ENCODE measurements around the gene FLT1.

The FLT1 gene

DNA sequence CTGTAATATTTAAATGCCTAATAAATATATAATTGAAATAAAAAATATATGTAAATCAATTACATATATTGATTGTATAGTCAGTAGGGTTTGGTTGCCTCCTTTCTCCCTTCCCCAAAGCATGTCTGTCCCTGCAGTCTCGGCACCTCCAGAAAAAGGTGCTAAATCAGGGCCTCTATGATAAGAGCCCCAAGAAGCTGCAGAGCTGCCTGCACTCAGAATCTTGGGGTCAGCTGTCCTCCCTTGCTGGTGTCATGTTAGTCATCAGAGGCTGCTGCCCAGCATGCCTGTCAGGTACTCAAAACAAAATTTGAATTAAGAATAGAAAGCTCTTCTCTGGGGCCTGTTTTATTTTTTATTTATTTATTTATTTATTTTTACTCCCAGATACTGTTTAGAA lies 9.8 kb downstream of the FLT1 start:
- DNase-seq: no peak

DNA sequence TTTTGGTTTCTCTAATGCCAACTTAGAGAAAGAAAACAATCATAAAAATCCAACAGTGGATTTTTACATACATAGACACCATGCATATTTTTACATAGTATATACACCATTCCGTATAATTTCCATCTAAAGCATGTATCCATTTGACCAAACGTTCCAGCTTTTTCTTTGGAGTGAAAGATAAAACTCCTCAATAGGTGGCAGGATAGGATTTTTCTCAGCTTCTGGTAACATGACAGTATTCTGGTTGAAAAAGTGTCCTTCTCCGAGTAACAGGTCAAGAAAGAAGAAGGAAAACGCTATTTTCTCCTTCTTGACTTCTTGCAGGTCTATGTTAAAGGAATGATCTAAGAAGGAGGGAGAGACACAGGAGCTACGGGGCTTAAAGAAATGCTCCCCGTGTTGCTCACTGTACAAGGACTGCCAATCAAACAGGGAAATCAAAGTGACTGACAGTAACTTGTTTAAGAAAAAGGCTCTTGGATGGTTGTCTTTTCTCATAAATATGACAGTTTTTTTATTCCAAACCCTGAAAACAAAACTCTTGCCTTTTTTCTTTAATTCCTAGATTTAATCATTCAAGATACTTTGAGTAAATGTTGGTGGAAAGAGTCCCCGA lies 11.5 kb downstream of the FLT1 start:
- DNase-seq: no peak

DNA sequence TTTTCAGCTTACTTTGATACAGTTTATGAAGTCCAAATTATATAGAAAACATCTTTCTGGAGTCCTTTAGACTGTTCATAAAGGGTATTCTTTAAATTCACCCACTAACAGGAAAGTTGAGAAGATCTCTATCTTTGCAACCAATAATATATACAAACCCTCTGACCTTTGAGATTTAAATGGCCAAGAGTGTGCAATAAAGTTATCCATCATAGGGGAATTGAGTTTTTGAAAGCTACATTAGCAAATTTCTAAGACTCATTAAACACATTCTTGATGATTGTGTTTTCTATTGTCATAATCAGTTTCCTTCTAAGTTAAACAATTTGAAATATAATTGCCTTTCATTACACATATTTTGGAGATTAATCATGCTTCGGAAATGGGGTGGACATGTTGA lies 15.9 kb downstream of the FLT1 start:
- no peak for DNase-seq

DNA sequence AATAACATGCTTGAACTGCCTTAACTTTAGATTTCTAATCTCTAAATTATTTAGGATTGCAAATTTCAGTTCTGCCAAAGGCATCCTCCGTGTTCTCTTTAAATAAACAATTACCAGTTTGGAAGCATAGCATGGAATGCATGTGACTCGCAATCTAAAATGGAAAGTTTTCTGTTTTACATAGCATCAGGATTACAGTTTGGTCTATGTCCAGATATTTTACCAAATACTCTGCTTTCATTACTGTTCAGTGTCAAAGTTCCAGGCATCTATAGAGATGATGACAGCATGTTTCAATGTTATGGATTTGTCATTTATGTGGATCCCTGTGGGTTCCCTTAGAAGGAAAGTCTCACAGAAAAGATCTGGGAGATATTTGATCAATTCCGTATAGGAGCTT lies 16.8 kb downstream of the FLT1 start:
- no peak for DNase-seq

DNA sequence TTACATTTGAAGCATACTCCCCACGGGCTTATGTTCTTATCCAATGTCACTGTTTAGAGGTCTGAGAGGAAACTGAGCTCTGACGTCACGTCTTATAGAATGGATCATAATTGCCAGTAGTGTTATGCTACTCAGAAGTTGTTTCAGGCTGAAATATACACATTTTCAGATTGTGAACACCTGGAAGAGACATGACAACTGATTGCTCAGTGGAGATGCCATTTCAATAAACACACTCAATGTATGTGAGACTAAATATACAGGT lies 17.3 kb downstream of the FLT1 start:
- no peak for DNase-seq

DNA sequence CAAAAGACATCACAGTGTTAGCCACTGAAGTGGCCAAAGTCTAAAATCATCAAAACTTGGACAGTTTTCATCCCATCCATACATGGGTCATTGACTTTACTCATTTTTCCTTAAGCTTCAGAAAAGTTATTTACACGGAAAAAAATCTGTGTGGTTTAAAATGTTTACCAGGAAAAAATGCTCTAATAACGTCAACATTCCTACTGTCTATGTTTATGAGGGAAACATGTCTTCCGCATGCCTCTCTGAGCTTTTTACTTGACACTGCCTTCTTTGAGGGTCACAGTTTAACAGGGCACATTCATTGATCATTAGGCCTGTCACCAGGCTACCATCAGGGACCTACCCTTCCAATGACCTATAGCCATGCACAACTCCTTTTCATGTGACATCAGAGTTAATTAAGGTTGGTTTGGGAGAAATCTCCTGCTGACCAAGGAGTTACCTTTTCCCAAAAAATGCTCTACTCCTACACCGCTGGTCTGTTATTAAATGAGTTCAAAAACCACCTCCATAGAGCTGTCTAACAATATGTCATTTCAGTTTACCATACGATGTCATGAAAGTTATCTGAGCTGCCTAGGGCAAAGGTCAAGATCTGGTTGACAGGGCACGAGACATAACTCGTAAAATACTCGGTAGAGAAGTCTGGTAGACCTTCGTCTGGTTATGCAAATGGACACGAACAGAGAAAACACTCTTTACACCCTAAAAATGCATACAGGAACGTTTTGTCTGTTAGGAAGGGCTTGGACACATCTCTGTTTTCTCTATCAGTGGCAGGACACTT lies 17.8 kb downstream of the FLT1 start:
- DNase-seq: no peak

DNA sequence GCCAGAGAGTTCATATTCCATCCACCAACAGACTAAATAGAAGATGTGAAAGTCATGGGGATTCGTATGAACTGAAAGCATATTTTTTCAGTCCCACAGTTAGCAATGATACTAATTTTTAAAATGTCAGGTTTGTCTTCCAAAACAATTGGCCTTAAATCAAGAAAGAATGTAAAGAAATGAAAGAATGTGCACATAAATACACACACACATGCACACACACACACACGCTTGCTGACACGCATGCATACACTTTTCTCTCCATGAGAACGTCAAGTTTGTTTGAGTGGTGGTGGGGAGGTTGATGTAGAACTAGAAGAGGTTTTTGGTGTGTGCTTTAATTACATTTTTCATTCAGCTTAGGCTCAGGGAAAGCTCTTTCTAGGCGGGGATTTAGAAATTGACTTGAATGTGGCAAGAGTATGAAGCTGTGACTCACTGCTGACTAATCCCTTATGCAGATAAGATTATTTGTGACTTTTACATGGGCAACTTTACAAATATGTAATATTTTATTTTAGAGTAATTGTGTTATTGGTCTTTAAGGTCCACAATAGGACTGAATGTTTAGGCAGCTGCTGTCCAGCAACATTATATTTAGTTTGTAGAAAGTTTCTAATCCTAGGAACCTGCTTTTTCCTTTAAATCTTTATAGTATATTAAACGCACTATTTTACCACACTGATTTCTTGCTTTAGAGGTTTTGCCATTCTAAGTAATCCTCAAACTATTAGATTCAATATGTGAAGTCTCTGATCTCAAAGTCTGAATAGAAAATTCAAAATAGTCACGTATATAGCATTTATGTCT lies 18.8 kb downstream of the FLT1 start:
- no peak for DNase-seq

DNA sequence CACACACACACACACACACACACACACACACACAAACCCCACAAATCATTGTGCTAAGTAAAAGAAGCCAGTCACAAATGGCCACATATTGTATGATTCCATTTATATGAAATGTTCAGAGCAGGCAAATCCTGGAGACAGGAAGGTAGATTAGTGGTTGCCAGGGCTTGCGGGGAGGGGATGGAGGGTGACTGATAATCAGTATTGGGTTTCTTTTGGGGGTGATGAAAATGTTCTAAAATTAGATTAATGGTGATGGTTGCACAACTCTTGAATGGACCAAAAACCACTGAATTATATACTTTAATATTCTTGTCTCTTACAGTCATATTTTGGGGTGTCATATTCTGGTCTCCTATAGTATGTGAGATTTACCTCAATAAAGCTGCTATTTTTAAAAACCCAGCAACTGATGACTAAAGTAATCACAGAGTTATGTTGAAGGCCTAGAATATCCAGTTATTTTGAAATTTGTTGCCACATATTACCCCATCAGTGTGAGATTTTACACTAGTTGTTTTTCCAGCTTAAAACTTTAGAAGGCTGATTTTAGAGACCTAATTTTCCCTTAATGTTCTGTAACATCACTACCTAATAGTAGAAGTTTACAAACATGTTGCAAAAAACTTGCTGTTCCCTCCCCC lies 20.3 kb downstream of the FLT1 start:
- no peak for DNase-seq

DNA sequence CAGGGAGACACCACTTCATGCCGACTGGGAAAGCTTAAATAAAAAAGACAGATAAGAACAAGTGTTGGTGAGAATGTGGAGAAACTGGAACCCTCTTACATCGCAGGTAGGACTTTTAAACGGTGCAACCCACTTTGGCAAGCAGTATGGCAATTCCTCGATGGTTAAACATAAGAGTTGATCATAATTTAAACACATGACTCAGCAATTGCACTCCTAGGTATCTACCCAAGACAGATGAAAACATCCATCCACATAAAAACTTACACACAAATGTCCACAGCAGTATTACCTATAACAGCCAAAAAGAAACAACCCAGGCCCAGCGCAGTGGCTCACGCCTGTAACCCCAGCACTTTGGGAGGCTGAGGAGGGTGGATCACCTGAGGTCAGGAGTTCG lies 21.9 kb downstream of the FLT1 start:
- DNase-seq: no peak

DNA sequence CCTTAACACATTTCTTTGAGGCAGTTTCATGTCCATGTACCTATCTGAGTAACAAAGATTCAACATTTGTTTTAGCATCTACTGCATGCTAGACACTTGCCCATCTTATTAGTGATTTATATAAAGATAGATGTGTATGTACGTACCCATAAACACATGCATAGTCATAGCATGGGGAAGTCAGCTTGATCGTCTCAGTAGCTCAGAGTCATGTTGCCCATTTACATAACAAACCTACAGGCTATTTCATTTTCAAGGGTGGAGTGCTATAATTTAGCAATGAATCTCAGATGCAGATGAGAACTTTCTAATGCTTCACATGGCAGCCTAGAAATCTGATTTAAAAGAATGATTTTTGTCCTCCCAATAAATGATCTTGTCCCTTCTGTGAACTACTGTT lies 23.5 kb downstream of the FLT1 start:
- DNase-seq: no peak

DNA sequence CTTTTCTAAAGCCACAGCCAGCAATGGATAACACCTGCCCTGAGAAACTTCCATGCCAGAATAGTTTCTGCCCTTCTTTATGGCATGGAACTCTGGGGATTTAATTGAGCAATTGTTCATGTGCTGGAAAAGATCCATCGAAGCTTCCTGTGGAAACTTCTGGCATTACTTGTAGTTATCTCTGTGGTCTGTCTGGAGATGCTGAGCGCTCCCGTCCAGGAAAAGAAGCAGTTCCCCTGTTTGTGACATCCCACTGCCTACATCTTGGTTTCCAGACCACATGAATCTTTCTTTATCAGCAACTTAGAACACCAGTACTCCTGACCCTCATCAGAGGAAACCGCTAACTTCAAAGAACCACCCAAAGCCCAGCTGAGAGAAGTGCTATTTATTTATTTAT lies 24.6 kb downstream of the FLT1 start:
- DNase-seq: no peak

DNA sequence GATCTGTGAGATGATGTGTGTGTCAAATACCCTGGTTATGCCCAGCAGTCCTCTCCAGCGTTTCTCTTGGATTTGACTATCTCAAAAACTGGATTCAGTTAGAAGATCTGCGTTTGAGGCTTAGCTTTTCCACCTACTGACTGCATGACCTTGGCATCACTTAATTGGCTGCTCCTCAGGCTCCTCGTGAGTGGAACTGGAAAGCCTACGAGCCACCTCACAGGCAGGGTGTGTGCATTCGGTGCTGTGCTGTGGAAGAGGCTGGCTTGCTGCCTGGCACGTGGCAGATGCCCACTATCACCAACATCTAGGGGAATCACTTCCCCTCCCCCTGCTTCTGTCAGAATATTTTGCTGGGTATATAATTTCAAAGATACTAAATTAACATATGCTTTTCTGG lies 25.6 kb downstream of the FLT1 start:
- no peak for DNase-seq

DNA sequence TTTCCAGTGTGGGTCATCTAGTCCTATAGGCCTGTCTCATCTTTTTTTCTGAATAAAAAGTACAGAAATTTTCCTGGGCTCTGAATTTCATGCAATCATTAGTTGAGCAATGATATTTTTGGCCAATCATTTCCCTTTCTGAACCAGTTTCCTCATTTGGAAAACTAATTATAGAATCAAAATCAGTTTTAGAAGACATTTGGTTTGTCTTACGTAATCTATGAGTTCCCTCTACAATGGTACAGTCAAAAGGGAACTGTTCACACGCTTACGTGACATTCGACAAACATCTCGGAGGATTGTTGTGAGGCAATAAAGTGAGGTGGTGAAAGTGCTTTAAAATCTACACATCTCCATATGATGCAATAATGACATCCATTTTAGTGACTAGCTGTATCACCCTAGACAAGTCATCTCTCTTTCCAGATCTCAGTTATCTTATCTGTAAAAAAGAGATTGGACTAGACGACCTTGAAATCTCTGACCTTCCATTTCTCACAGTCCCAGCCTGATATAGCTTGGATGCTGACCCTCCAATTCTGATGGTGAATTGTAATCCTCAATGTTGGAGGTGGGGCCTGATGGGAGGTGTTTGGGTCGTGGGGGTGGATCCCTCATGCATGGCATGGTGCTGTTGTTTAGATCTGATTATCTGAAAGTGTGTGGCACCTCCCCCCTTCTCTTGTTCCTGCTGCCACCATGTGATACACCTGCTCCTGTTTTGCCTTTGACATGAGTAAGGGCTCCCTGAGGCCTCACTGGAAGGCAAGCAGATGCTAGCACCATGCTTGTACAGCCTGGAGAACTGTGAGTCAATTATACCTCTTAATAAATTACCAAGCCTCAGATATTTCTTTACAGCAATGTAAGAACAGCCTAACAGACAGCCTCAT lies 26.7 kb downstream of the FLT1 start:
- no peak for DNase-seq

DNA sequence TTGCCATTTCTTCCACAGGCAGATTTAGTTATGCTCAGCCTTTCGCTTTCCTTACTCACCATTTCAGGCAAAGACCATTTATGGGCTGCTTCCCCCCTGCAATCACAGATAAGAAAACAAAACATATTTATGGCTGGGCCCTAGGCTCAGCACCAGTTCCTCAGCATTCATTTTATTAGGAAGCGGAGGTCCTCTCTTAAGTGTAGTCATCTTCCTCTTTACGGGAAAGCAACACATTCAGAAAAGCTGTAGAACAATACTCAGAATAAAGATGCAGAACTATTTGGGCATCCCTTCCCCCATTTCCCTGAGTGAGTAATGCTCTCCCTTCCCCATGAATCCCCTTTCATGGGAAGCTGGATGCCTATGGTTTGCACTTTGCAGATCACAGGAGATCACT lies 27.9 kb downstream of the FLT1 start:
- no peak for DNase-seq

DNA sequence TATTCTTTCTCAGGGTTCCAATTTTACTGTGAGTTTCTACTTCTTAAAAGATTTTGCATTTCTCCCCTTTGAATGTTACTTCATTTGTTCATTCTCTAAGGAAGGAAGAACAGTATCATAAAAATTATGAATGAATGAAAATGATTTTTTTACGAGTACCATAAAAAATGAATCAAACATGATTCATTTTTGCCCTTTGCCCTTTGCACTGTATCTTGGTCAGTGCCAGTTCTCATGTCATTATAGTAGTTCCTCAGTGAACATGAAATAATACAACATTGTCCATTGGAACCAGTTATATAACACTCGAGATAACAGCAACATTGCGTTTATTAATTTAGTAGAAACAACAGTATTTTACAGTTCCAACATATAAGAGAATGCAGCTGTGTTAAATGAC lies 28.8 kb downstream of the FLT1 start:
- DNase-seq: no peak

DNA sequence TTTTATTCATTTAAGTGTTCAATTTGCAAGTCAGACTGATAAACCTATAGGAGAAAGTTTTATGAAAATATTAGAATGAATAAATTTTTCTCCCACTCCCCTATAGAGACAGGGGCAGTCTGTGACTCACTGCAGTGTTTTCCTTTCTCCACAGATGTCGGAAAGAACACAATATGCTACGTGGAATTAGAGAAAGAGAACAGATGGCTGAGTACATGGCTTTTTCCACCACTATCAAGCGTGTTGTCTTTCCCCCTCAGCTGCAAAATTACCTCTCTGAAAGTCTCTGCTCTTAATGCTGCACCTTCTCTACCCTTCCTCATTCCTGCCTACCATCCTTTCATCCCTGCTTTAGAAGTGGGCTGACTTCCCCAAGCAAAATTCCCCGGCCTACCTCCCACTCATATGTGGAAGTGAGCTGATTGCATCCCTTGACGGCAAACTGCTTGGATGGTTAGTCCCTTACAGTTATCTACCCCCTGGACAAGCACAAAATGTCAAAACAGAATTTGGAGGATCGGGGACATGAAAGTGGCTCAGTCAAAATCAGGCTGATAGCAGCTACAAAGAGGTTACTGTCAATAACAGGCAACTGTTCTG lies 30.0 kb downstream of the FLT1 start:
- DNase-seq: no peak

DNA sequence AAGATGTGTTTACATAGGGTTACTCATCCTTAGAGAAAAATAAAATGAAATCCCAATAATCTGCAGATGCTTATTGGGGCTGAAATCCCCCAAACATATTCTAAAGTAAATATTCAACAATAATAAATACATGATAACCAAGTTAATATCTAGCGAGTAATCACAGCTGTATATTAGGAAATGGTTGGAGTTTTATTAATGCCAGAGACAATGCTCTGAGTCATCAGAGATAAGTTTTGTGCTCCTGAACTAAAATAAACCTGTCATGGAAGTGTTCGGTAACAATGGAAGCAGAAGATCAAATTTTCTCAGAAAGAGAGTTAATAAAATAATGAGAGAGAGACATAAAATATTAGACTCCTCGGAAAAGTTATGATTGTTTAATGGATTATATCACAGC lies 31.4 kb downstream of the FLT1 start:
- no peak for DNase-seq

DNA sequence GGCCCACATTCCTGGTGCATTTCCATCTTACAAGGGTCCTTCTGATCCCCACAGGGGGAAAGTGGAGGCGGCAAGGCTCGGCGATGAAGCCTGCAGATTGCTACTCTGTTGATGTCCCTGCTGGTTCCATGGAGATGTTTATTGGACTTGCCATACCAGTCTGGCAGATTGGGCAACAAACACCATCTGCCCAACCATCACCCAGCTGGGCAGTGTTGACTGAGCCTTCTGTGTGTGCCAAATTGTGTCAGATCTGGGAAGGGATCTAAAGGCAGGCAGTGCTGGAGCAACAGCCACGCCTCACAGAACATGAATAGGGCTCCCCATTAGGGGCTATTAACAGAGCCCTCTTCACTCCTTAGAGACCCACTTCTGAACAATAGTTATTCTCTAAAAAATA lies 35.0 kb downstream of the FLT1 start:
- DNase-seq: no peak

DNA sequence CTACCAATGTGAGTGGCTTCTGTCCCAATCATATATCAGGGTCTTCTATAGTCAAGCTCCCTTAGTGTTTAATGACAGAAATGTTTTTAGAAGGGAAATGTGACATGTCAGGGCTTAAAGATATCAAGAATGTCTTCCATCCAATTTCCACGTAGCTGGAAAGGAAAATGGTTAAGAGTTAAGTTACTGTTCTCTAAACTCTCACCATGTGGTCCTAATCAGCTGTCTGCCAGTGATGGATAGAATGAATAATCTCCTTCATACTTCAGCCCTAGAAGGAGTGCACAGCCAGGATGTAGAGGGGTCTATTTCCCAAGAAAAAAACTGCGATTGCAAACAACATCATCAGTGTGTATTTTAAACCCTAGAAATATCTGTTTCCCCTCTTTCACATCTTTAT lies 36.3 kb downstream of the FLT1 start:
- no peak for DNase-seq

DNA sequence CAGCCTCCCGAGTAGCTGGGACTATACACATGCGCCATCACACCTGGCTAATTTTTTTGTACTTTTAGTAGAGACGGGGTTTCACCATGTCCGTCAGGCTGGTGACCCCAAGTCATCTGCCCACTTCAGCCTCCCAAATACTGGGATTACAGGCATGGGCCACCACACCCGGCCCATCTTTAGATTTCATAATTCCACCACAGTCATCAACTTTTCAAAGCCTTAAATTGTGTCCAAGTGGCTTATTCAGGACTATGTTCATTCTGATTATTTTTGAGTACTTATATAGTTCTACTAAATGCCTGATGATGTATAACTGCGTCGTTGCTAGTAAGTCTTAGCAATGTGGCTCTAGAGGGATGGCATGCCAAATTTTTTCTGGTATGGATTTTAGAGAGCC lies 36.9 kb downstream of the FLT1 start:
- DNase-seq: no peak

DNA sequence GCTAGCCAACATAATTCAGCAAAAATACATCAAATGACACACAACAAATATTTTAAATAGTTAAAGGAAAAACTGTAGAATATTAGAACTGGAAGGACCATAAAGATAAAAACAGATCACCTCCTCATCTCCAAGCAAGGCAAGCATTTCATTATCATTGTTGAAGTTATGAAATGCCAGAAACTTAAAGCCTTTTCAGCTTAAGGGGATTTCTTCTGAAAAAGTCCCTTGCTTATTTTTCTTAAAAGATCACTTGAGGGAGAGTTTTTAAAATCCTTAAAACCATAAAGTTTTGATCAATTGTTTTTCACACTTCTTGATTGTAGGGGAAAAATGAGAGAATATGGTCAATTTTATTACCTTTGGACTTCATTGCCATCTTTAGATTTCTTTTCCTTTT lies 37.4 kb downstream of the FLT1 start:
- DNase-seq: no peak

DNA sequence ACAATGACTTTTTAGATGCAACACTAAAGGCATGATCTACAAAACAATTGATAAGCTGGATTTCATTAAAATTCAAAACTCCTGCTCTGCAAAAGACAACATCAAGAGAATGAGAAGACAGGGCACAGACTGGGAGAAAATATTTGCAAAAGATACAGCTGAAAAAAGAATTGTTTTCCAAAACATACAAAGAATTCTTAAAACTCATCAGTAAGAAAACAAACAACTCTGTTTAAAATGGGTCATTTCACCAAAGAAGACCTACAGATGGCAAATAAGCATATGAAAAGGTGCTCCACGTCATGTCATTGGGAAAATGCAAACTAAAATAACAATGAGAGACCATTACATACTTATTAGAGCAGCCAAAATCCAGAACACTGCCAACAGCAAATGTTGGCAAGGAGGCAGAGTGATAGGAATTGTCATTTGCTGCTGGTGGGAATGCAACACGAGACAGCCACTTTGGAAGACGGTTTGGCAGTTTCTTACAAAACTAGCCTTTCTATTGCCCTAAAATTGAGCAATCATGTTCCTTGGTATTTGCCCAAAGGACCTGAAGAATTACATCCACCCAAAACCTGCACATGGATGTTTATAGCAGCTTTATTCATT lies 39.2 kb downstream of the FLT1 start:
- DNase-seq: no peak

All from right hindlimb (tissue), 1 donor.